BE2C (cell line): ENCODE results near the gene DLG2.
A peak's percentile ranks its signal among the peaks of the same experiment; 100 is the strongest.

Experiments used
- DNase-seq: peaks from one replicate; pipeline ENCODE4 v3.0.0-alpha.2; 2020
- H3K27me3 ChIP-seq: fragments of 250-450 bp; sonication (Bioruptor Pico); 2 replicates; pipeline ENCODE4 v1.5.1; 2020; ENCODE audit warnings: mild to moderate bottlenecking
- H3K36me3 ChIP-seq: fragments of 250-450 bp; sonication (Bioruptor Pico); 2 replicates; pipeline ENCODE4 v1.5.1; 2020; ENCODE audit warnings: mild to moderate bottlenecking
- H3K4me1 ChIP-seq: fragments of 250-450 bp; sonication (Bioruptor Pico); 2 replicates; pipeline ENCODE4 v1.5.1; 2020
- H3K4me3 ChIP-seq: 2 replicates; pipeline ENCODE4 v1.5.1; 2011; ENCODE audit warnings: low read depth, low read length
- H3K9me3 ChIP-seq: fragments of 250-450 bp; sonication (Bioruptor Pico); 2 replicates; pipeline ENCODE4 v1.5.1; 2020
- CTCF ChIP-seq: IDR thresholded peaks from 2 replicates; pipeline ENCODE4 v1.5.1; 2012; ENCODE audit warnings: mild to moderate bottlenecking, low read depth, low read length

DLG2 gene

GRCh38 chr11:84524422-84525051 lies 1102.6 kb downstream of the DLG2 start:
- DNase-seq: no peak
- H3K36me3 ChIP-seq: no peaks in the 10 kb centered on the region
- no peaks in the 10 kb centered on the region for H3K27me3 ChIP-seq
- no peaks in the 10 kb centered on the region for H3K9me3 ChIP-seq
- no peak overlapping the region for H3K4me3 ChIP-seq
- peak; percentile 71 for TF ChIP-seq CTCF
- peaks cover 8% of the 10 kb centered on the region for H3K4me1 ChIP-seq

GRCh38 chr11:84522331-84522730 lies 1104.8 kb downstream of the DLG2 start:
- H3K36me3 ChIP-seq: no peaks in the 10 kb centered on the region
- TF ChIP-seq CTCF: no peak
- H3K4me1 ChIP-seq: peaks cover 24% of the 10 kb centered on the region
- no peak overlapping the region for H3K4me3 ChIP-seq
- DNase-seq: no peak
- H3K9me3 ChIP-seq: no peaks in the 10 kb centered on the region
- H3K27me3 ChIP-seq: no peaks in the 10 kb centered on the region

- Histone ChIP-seq H3K9me3 (no peaks in the 10 kb centered on the region), H3K4me1 (peaks cover 25% of the 10 kb centered on the region), H3K27me3 (no peaks in the 10 kb centered on the region), H3K4me3 (no peak overlapping the region), H3K36me3 (no peaks in the 10 kb centered on the region)
- peak; percentile 35 for DNase-seq
- TF ChIP-seq CTCF: no peak
Measured at GRCh38 chr11:84518631-84519183, 1108.4 kb downstream of the DLG2 start.

- Histone ChIP-seq H3K4me1 (peaks cover 20% of the 10 kb centered on the region), H3K27me3 (no peaks in the 10 kb centered on the region), H3K9me3 (no peaks in the 10 kb centered on the region), H3K36me3 (no peaks in the 10 kb centered on the region), H3K4me3 (no peak overlapping the region)
- TF ChIP-seq CTCF: no peak
- DNase-seq: no peak
Measured at GRCh38 chr11:84514436-84514835, 1112.7 kb downstream of the DLG2 start.

GRCh38 chr11:84503503-84503902 lies 1123.6 kb downstream of the DLG2 start:
- no peak for TF ChIP-seq CTCF
- H3K4me3 ChIP-seq: no peak overlapping the region

GRCh38 chr11:84501750-84502149 lies 1125.4 kb downstream of the DLG2 start:
- Histone ChIP-seq H3K36me3 (no peaks in the 10 kb centered on the region), H3K9me3 (no peaks in the 10 kb centered on the region), H3K27me3 (no peaks in the 10 kb centered on the region), H3K4me1 (0 out of 2 replicates have a peak, but pooled peaks cover 4% of the 10 kb centered on the region), H3K4me3 (no peak overlapping the region)
- TF ChIP-seq CTCF: no peak
- DNase-seq: no peak

More at GRCh38 chr11:84503503-84503902, 1123.6 kb downstream of the DLG2 start:
- H3K27me3 ChIP-seq: no peaks in the 10 kb centered on the region
- 0 out of 2 replicates have a peak, but pooled peaks cover 4% of the 10 kb centered on the region for H3K4me1 ChIP-seq
- H3K36me3 ChIP-seq: no peaks in the 10 kb centered on the region
- DNase-seq: no peak
- H3K9me3 ChIP-seq: no peaks in the 10 kb centered on the region
